H1 (cell line): ENCODE data around the gene LDLR.

ENCODE experiments used
- BRCA1 ChIP-seq: IDR thresholded peaks from 2 replicates; pipeline ENCODE4 v1.6.1; 2012; ENCODE audit warnings: low read depth, low read length, improper control_type of control experiment
- EP300 ChIP-seq, 2 experiments: IDR thresholded peaks; 1 replicate in 1 of 2; 2 replicates in 1 of 2; pipeline ENCODE4 v1.6.1; 2011 to 2012; ENCODE audit warnings: low read depth in 2 of 2, low read length in 2 of 2, mild to moderate bottlenecking in 2 of 2, borderline replicate concordance in 1 of 2, inconsistent platforms in 1 of 2, moderate library complexity in 1 of 2
- HDAC2 ChIP-seq, 2 experiments: fragments of 300-600 bp in 1 of 2; sonication (generic) in 1 of 2; IDR thresholded peaks; 2 replicates each; pipeline ENCODE4 v1.6.1; 2011 to 2012; ENCODE audit warnings: low read depth in 2 of 2, low read length in 2 of 2, mild to moderate bottlenecking in 2 of 2, moderate library complexity in 2 of 2, borderline replicate concordance in 1 of 2, inconsistent platforms in 1 of 2
- TF ChIP-seq, protein P1 (sequence below), 3 experiments: IDR thresholded peaks; 1 replicate in 2 of 3; 2 replicates in 1 of 3; pipeline versions ENCODE4 v1.5.1 to v1.6.1; 2011; ENCODE audit warnings: low read length in 3 of 3, mild to moderate bottlenecking in 3 of 3, inconsistent platforms in 2 of 3, low read depth in 1 of 3, moderate library complexity in 1 of 3; ENCODE audit not compliant: insufficient read depth in 1 of 3; ENCODE audit errors: control extremely low read depth in 1 of 3

GRCh38 chr19:11088506-11089253 is 583 bp upstream of the LDLR start:
- TF ChIP-seq EP300 (IDR thresholded peaks at IDR 0.05; ENCODE audit: borderline replicate concordance in 1 of 2, low read depth in 2 of 2, low read length in 2 of 2): no peak
- no peak for TF ChIP-seq HDAC2 (IDR thresholded peaks at IDR 0.05; ENCODE audit: borderline replicate concordance in 1 of 2, low read depth in 2 of 2, low read length in 2 of 2)
- TF ChIP-seq, protein P1, sequence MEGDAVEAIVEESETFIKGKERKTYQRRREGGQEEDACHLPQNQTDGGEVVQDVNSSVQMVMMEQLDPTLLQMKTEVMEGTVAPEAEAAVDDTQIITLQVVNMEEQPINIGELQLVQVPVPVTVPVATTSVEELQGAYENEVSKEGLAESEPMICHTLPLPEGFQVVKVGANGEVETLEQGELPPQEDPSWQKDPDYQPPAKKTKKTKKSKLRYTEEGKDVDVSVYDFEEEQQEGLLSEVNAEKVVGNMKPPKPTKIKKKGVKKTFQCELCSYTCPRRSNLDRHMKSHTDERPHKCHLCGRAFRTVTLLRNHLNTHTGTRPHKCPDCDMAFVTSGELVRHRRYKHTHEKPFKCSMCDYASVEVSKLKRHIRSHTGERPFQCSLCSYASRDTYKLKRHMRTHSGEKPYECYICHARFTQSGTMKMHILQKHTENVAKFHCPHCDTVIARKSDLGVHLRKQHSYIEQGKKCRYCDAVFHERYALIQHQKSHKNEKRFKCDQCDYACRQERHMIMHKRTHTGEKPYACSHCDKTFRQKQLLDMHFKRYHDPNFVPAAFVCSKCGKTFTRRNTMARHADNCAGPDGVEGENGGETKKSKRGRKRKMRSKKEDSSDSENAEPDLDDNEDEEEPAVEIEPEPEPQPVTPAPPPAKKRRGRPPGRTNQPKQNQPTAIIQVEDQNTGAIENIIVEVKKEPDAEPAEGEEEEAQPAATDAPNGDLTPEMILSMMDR (IDR thresholded peaks at IDR 0.05; ENCODE audit: control extremely low read depth in 1 of 3, insufficient read depth in 1 of 3, low read depth in 1 of 3, low read length in 3 of 3): no peak
- no peak for TF ChIP-seq BRCA1
